ENCODE results near the gene PIK3C2G.
"Not testable (repeated sequence)": the region's sequence is repeated elsewhere in the genome, so short reads cannot be mapped to it uniquely, and the experiment has no call there.

PIK3C2G gene

GRCh38 chr12:18261273-18261672 lies at the start of gene PIK3C2G:
Gene PIK3C2G, plus strand, starts transcription at chr12:18261518. Its CDS starts 20,564 bp downstream, at chr12:18282082.
- H3K36me3 ChIP-seq (ENCODE audit: control insufficient read depth, insufficient read depth, low read length): no peaks in the 10 kb centered on the region
- no peaks in the 10 kb centered on the region for H3K9me3 ChIP-seq (ENCODE audit: control insufficient read depth, insufficient read depth, low read length)
- no peak within 1 kb of the TSS for H3K4me3 ChIP-seq (ENCODE audit: low read depth, low read length)
- H3K27me3 ChIP-seq (ENCODE audit: control insufficient read depth, insufficient read depth, low read length): no peaks in the 10 kb centered on the region
- no peak within 1 kb of the TSS for H3K9ac ChIP-seq (ENCODE audit: low read depth, low read length)
- H3K4me1 ChIP-seq (ENCODE audit: control insufficient read depth, insufficient read depth, low read length): no peaks in the 10 kb centered on the region

GRCh38 chr12:18217966-18218365 lies 43.4 kb upstream of the PIK3C2G start:
- Histone ChIP-seq H3K9ac (ENCODE audit: low read depth, low read length) (no peak overlapping the region), H3K4me3 (ENCODE audit: low read depth, low read length) (no peak overlapping the region), H3K27me3 (ENCODE audit: control insufficient read depth, insufficient read depth, low read length) (no peaks in the 10 kb centered on the region), H3K36me3 (ENCODE audit: control insufficient read depth, insufficient read depth, low read length) (no peaks in the 10 kb centered on the region), H3K9me3 (ENCODE audit: control insufficient read depth, insufficient read depth, low read length) (no peaks in the 10 kb centered on the region), H3K4me1 (ENCODE audit: control insufficient read depth, insufficient read depth, low read length) (no peaks in the 10 kb centered on the region)

- H3K9me3 ChIP-seq (ENCODE audit: control insufficient read depth, insufficient read depth, low read length): no peaks in the 10 kb centered on the region
- H3K4me3 ChIP-seq (ENCODE audit: low read depth, low read length): no peak overlapping the region
- H3K36me3 ChIP-seq (ENCODE audit: control insufficient read depth, insufficient read depth, low read length): no peaks in the 10 kb centered on the region
- H3K9ac ChIP-seq (ENCODE audit: low read depth, low read length): no peak overlapping the region
- H3K27me3 ChIP-seq (ENCODE audit: control insufficient read depth, insufficient read depth, low read length): no peaks in the 10 kb centered on the region
- peaks cover 5% of the 10 kb centered on the region for H3K4me1 ChIP-seq (ENCODE audit: control insufficient read depth, insufficient read depth, low read length)
Observed at GRCh38 chr12:18221726-18222125, 39.6 kb upstream of the PIK3C2G start.

DNA sequence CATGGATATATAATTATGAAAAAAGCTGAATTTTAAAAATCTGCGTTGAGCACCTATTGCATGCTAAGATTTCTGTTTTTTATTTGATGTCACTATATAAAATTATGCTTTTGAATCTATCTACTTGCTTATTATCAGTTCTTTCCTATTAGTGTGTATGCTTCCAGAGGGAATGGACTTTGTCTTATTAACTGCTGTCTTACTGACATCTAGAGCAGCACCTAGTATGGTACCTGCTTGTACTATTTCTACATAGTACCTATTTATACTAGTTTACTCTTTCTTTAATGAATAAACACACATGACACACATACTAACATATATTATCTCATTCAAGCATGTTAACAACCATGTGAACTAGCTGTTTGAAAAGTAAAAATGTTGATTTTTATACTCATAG lies 38.6 kb upstream of the PIK3C2G start:
- H3K4me1 ChIP-seq (ENCODE audit: control insufficient read depth, insufficient read depth, low read length): peaks cover 5% of the 10 kb centered on the region
- H3K36me3 ChIP-seq (ENCODE audit: control insufficient read depth, insufficient read depth, low read length): no peaks in the 10 kb centered on the region
- no peak overlapping the region for H3K9ac ChIP-seq (ENCODE audit: low read depth, low read length)
- no peaks in the 10 kb centered on the region for H3K9me3 ChIP-seq (ENCODE audit: control insufficient read depth, insufficient read depth, low read length)
- H3K4me3 ChIP-seq (ENCODE audit: low read depth, low read length): no peak overlapping the region
- no peaks in the 10 kb centered on the region for H3K27me3 ChIP-seq (ENCODE audit: control insufficient read depth, insufficient read depth, low read length)

- Histone ChIP-seq H3K36me3 (ENCODE audit: control insufficient read depth, insufficient read depth, low read length) (no peaks in the 10 kb centered on the region), H3K4me3 (ENCODE audit: low read depth, low read length) (no peak overlapping the region), H3K9me3 (ENCODE audit: control insufficient read depth, insufficient read depth, low read length) (no peaks in the 10 kb centered on the region), H3K9ac (ENCODE audit: low read depth, low read length) (no peak overlapping the region), H3K4me1 (ENCODE audit: control insufficient read depth, insufficient read depth, low read length) (peaks cover 5% of the 10 kb centered on the region), H3K27me3 (ENCODE audit: control insufficient read depth, insufficient read depth, low read length) (no peaks in the 10 kb centered on the region)
Observed at GRCh38 chr12:18224745-18225144, 36.6 kb upstream of the PIK3C2G start.

GRCh38 chr12:18239526-18239925 lies 21.8 kb upstream of the PIK3C2G start:
- Histone ChIP-seq H3K4me3 (ENCODE audit: low read depth, low read length) (no peak overlapping the region), H3K9me3 (ENCODE audit: control insufficient read depth, insufficient read depth, low read length) (no peaks in the 10 kb centered on the region), H3K36me3 (ENCODE audit: control insufficient read depth, insufficient read depth, low read length) (no peaks in the 10 kb centered on the region), H3K27me3 (ENCODE audit: control insufficient read depth, insufficient read depth, low read length) (no peaks in the 10 kb centered on the region), H3K4me1 (ENCODE audit: control insufficient read depth, insufficient read depth, low read length) (no peaks in the 10 kb centered on the region), H3K9ac (ENCODE audit: low read depth, low read length) (no peak overlapping the region)

GRCh38 chr12:18242380-18243089 lies 18.8 kb upstream of the PIK3C2G start:
- Histone ChIP-seq H3K36me3 (ENCODE audit: control insufficient read depth, insufficient read depth, low read length) (no peaks in the 10 kb centered on the region), H3K4me1 (ENCODE audit: control insufficient read depth, insufficient read depth, low read length) (no peaks in the 10 kb centered on the region), H3K27me3 (ENCODE audit: control insufficient read depth, insufficient read depth, low read length) (no peaks in the 10 kb centered on the region), H3K9me3 (ENCODE audit: control insufficient read depth, insufficient read depth, low read length) (no peaks in the 10 kb centered on the region), H3K9ac (ENCODE audit: low read depth, low read length) (no peak overlapping the region), H3K4me3 (ENCODE audit: low read depth, low read length) (no peak overlapping the region)

- no peak overlapping the region for H3K9ac ChIP-seq (ENCODE audit: low read depth, low read length)
- no peak overlapping the region for H3K4me3 ChIP-seq (ENCODE audit: low read depth, low read length)
- H3K9me3 ChIP-seq (ENCODE audit: control insufficient read depth, insufficient read depth, low read length): no peaks in the 10 kb centered on the region
- no peaks in the 10 kb centered on the region for H3K36me3 ChIP-seq (ENCODE audit: control insufficient read depth, insufficient read depth, low read length)
- H3K4me1 ChIP-seq (ENCODE audit: control insufficient read depth, insufficient read depth, low read length): no peaks in the 10 kb centered on the region
- no peaks in the 10 kb centered on the region for H3K27me3 ChIP-seq (ENCODE audit: control insufficient read depth, insufficient read depth, low read length)
Observed at GRCh38 chr12:18243238-18243637, 18.1 kb upstream of the PIK3C2G start.

- Histone ChIP-seq H3K4me1 (ENCODE audit: control insufficient read depth, insufficient read depth, low read length) (no peaks in the 10 kb centered on the region), H3K9me3 (ENCODE audit: control insufficient read depth, insufficient read depth, low read length) (no peaks in the 10 kb centered on the region), H3K4me3 (ENCODE audit: low read depth, low read length) (no peak overlapping the region), H3K9ac (ENCODE audit: low read depth, low read length) (no peak overlapping the region), H3K36me3 (ENCODE audit: control insufficient read depth, insufficient read depth, low read length) (no peaks in the 10 kb centered on the region), H3K27me3 (ENCODE audit: control insufficient read depth, insufficient read depth, low read length) (no peaks in the 10 kb centered on the region)
Observed at GRCh38 chr12:18246066-18246465, 15.3 kb upstream of the PIK3C2G start.

DNA sequence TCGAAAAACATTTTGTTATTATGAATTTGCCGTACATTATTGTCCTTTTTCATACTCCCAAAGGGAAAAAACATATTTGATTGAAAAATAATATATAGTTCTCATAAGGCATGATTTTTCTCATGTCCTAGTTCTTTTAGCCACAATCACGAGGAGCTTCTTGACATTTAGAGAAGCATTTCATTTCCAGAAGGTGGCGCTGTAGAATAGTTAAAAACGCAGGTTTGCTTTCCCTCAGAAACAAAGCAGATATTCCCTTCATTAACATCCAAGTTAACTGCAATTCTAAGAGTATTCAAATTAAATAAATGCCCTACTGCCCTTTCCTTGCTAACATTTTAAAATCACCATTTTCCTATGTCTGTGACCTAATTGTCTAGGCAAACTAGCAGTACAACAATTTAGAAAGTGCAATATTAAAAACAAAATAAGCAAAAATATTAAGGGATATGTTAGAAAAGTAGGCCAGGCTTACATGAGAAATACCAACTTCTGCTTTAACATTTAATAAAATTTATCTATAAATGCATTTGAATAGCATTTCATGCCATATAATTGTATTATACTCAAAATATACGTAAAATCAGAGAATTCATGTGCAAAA lies 10.9 kb upstream of the PIK3C2G start:
- H3K9ac ChIP-seq (ENCODE audit: low read depth, low read length): no peak overlapping the region
- no peaks in the 10 kb centered on the region for H3K27me3 ChIP-seq (ENCODE audit: control insufficient read depth, insufficient read depth, low read length)
- H3K4me3 ChIP-seq (ENCODE audit: low read depth, low read length): no peak overlapping the region
- no peaks in the 10 kb centered on the region for H3K4me1 ChIP-seq (ENCODE audit: control insufficient read depth, insufficient read depth, low read length)
- no peaks in the 10 kb centered on the region for H3K9me3 ChIP-seq (ENCODE audit: control insufficient read depth, insufficient read depth, low read length)
- H3K36me3 ChIP-seq (ENCODE audit: control insufficient read depth, insufficient read depth, low read length): no peaks in the 10 kb centered on the region

- Histone ChIP-seq H3K9ac (ENCODE audit: low read depth, low read length) (no peak overlapping the region), H3K27me3 (ENCODE audit: control insufficient read depth, insufficient read depth, low read length) (no peaks in the 10 kb centered on the region), H3K9me3 (ENCODE audit: control insufficient read depth, insufficient read depth, low read length) (no peaks in the 10 kb centered on the region), H3K4me3 (ENCODE audit: low read depth, low read length) (no peak overlapping the region), H3K36me3 (ENCODE audit: control insufficient read depth, insufficient read depth, low read length) (no peaks in the 10 kb centered on the region), H3K4me1 (ENCODE audit: control insufficient read depth, insufficient read depth, low read length) (no peaks in the 10 kb centered on the region)
Observed at GRCh38 chr12:18254081-18254480, 7.2 kb upstream of the PIK3C2G start.

GRCh38 chr12:18255004-18255403 lies 6.3 kb upstream of the PIK3C2G start:
- not testable (repeated sequence) for H3K36me3 ChIP-seq (ENCODE audit: control insufficient read depth, insufficient read depth, low read length); H3K4me1 ChIP-seq (ENCODE audit: control insufficient read depth, insufficient read depth, low read length); H3K27me3 ChIP-seq (ENCODE audit: control insufficient read depth, insufficient read depth, low read length); H3K9me3 ChIP-seq (ENCODE audit: control insufficient read depth, insufficient read depth, low read length); H3K4me3 ChIP-seq (ENCODE audit: low read depth, low read length); H3K9ac ChIP-seq (ENCODE audit: low read depth, low read length)

Measured in iPS-15b (cell line).